ENCODE results near the gene TTLL11.

GRCh38 chr9:122053567-122054350 is 39.3 kb downstream of the TTLL11 start:
- peak; percentile 57 for TF ChIP-seq ISL1 (CRISPR knock-in tag; IDR thresholded peaks at IDR 0.05)
- TF ChIP-seq TOX (CRISPR knock-in tag; IDR thresholded peaks at IDR 0.05; ENCODE audit: borderline replicate concordance) = no peak
- TF ChIP-seq GLIS3 (CRISPR knock-in tag; IDR thresholded peaks at IDR 0.05) = no peak
- no peak for TF ChIP-seq BACH2 (CRISPR knock-in tag; IDR thresholded peaks at IDR 0.05; ENCODE audit: borderline replicate concordance)
- no peak for TF ChIP-seq ZFP3 (CRISPR knock-in tag; IDR thresholded peaks at IDR 0.05)
- no peak for TF ChIP-seq ZFP30 (CRISPR knock-in tag; IDR thresholded peaks at IDR 0.05)
- TF ChIP-seq SNAI2 (CRISPR knock-in tag; IDR thresholded peaks at IDR 0.05) = no peak
- no peak for TF ChIP-seq ESRRG (CRISPR knock-in tag; IDR thresholded peaks at IDR 0.05)
- no peak for TF ChIP-seq TCF4 (CRISPR knock-in tag; IDR thresholded peaks at IDR 0.05; ENCODE audit: borderline replicate concordance)

All from SK-N-SH treated with all-trans-retinoic acid at 6 μM for 48 hours (cell line).